Adrenal gland (tissue), 5 donors: Measurements from ENCODE around the gene VIT.

Source experiments
- POLR2A ChIP-seq, 2 donors: fragments of 450-650 bp; IDR thresholded peaks; one replicate each; pipeline ENCODE4 v1.6.1; 2017; ENCODE audit warnings: antibody characterized with exemption in 2 of 2, mild to moderate bottlenecking in 2 of 2, moderate library complexity in 1 of 2
- TF ChIP-seq, protein P1 (sequence below), 6 experiments: fragments of 450-650 bp in 4 of 6; fragments of 200-600 bp in 2 of 6; sonication (generic) in 1 of 6; IDR thresholded peaks; 1 replicate in 5 of 6; 2 replicates in 1 of 6; pipeline versions ENCODE4 v1.5.1 to v1.8.0; 2016 to 2021; ENCODE audit warnings: antibody characterized with exemption in 6 of 6, mild to moderate bottlenecking in 2 of 6, moderate library complexity in 1 of 6
- donor health status: DM: no; HTN: no; CAD: no.

DNA sequence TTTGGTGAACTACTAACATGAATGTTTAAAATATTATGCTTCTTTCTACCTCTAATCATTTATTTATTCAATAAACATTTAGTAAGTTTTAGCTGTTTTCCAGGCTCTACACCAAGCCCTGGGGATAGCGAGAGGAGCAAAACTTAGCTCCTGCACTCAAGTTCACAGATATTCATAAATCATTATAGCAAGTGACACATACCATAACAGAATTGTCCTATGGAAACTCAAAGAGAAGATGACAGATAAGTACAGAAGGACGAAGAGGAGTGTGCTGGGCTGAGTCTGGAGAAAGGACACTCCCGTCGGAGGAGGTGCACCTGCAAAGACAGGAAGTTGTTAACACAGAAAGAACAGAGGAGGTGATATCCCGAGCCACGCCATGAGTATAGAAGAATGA lies 13.9 kb upstream of the VIT start:
- TF ChIP-seq, protein P1, sequence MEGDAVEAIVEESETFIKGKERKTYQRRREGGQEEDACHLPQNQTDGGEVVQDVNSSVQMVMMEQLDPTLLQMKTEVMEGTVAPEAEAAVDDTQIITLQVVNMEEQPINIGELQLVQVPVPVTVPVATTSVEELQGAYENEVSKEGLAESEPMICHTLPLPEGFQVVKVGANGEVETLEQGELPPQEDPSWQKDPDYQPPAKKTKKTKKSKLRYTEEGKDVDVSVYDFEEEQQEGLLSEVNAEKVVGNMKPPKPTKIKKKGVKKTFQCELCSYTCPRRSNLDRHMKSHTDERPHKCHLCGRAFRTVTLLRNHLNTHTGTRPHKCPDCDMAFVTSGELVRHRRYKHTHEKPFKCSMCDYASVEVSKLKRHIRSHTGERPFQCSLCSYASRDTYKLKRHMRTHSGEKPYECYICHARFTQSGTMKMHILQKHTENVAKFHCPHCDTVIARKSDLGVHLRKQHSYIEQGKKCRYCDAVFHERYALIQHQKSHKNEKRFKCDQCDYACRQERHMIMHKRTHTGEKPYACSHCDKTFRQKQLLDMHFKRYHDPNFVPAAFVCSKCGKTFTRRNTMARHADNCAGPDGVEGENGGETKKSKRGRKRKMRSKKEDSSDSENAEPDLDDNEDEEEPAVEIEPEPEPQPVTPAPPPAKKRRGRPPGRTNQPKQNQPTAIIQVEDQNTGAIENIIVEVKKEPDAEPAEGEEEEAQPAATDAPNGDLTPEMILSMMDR (IDR thresholded peaks at IDR 0.05), result no peak
- TF ChIP-seq POLR2A (IDR thresholded peaks at IDR 0.05), result no peak
